ENCODE measurements around the gene SLC7A7. TPM values are rescaled to one million over a fixed set of nuclear protein-coding genes. Genes with fewer than 3 reads are reported as not detected.

Gene SLC7A7
- total and polyA plus RNA-seq, 2 of the 13 experiments (the other 11 are each of a cell fraction or from before 2014, with no cell fraction given), result 0.13 to 0.63 TPM

GRCh38 chr14:22829661-22830442 is 14.6 kb upstream of the SLC7A7 start, which contains the start of gene MRPL52 (continued):
- TF ChIP-seq HNF4G (IDR thresholded peaks at IDR 0.05; ENCODE audit: borderline replicate concordance, low read depth, low read length) (no peak; the same call in 1 of the 2 replicates), HNF4G (CRISPR knock-in tag; IDR thresholded peaks at IDR 0.05; ENCODE audit: borderline replicate concordance, low read depth) (peak; percentile 73), BCLAF1 (IDR thresholded peaks at IDR 0.05) (no peak), SIN3A (IDR thresholded peaks at IDR 0.05; ENCODE audit: borderline replicate concordance, low read depth, low read length) (peak; percentile 96), ZMAT5 (CRISPR knock-in tag; IDR thresholded peaks at IDR 0.05; ENCODE audit: borderline replicate concordance, low read depth) (no peak), DNMT3B (CRISPR knock-in tag; conservative IDR thresholded peaks at IDR 0.05) (0 out of 2 replicates have a peak, but pooled peaks have one; percentile 41), TRIM22 (IDR thresholded peaks at IDR 0.05) (no peak), SOX13 (IDR thresholded peaks at IDR 0.05) (no peak; the same call in 1 of the 2 replicates), SOX13 (CRISPR knock-in tag; conservative IDR thresholded peaks at IDR 0.05 in 1 of 2, IDR thresholded peaks at IDR 0.05 in 1 of 2) (peak in 1 of 2 experiments; percentile 33; a peak in 1 of 4 replicates), ZNF713 (CRISPR knock-in tag; IDR thresholded peaks at IDR 0.05) (peak; percentile 95), RBFOX2 (IDR thresholded peaks at IDR 0.05; ENCODE audit: low read depth, low read length) (peak; percentile 86), ZNF614 (CRISPR knock-in tag; IDR thresholded peaks at IDR 0.05; ENCODE audit: borderline replicate concordance) (peak; percentile 55; the same call in 1 of the 2 replicates), MEIS1 (CRISPR knock-in tag; IDR thresholded peaks at IDR 0.05; ENCODE audit: borderline replicate concordance) (peak; percentile 82; the same call in 1 of the 2 replicates), CEBPB (IDR thresholded peaks at IDR 0.05; ENCODE audit: borderline replicate concordance, low read depth, low read length) (no peak), BCL6 (CRISPR knock-in tag; IDR thresholded peaks at IDR 0.05) (peak; percentile 46; the same call in 1 of the 2 replicates), HDAC2 (CRISPR knock-in tag; IDR thresholded peaks at IDR 0.05) (peak; percentile 83; the same call in 1 of the 2 replicates), ZSCAN25 (CRISPR knock-in tag; IDR thresholded peaks at IDR 0.05) (no peak), GTF2F1 (IDR thresholded peaks at IDR 0.05; ENCODE audit: low read length) (no peak), HNRNPL (IDR thresholded peaks at IDR 0.05; ENCODE audit: low read depth, low read length) (no peak), MIER3 (CRISPR knock-in tag; IDR thresholded peaks at IDR 0.05; ENCODE audit: borderline replicate concordance) (no peak), RFX1 (IDR thresholded peaks at IDR 0.05) (no peak), ZNF251 (CRISPR knock-in tag; IDR thresholded peaks at IDR 0.05) (peak; percentile 95), GZF1 (CRISPR knock-in tag; IDR thresholded peaks at IDR 0.05) (no peak; the same call in 1 of the 2 replicates), ZNF563 (CRISPR knock-in tag; IDR thresholded peaks at IDR 0.05) (peak; percentile 91), YY1 (IDR thresholded peaks at IDR 0.05; ENCODE audit: insufficient read depth, insufficient replicate concordance, low read depth, low read length) (peak; percentile 100), SMAD1 (CRISPR knock-in tag; IDR thresholded peaks at IDR 0.05; ENCODE audit: borderline replicate concordance, low read depth) (peak; percentile 67; the same call in 1 of the 2 replicates), RFXAP (CRISPR knock-in tag; IDR thresholded peaks at IDR 0.05; ENCODE audit: borderline replicate concordance) (peak; percentile 23; the same call in 1 of the 2 replicates)

Data from HepG2 (cell line).